HG03520 (cell line): ENCODE data around the gene NLRX1.
"Not testable (repeated sequence)": the region's sequence is repeated elsewhere in the genome, so short reads cannot be mapped to it uniquely, and the experiment has no call there.

Source experiments
- ATAC-seq: cut with Tn5 transposase; IDR thresholded peaks from one replicate; pipeline ENCODE4 v1.9.1; 2021; ENCODE audit warnings: mild to moderate bottlenecking, moderate library complexity; ENCODE audit not compliant: unreplicated experiment

NLRX1 gene

GRCh38 chr11:119168471-119169281 lies at the start of gene NLRX1:
TSS of gene NLRX1 (plus strand) at chr11:119168725. CDS start at chr11:119171404, 2,679 bp downstream.
- ATAC-seq = peak; percentile 81

GRCh38 chr11:119118946-119119345 lies 49.6 kb upstream of the NLRX1 start:
- ATAC-seq = no peak

- no peak for ATAC-seq
Observed at GRCh38 chr11:119120639-119121007, 47.9 kb upstream of the NLRX1 start.

- peak; percentile 95 for ATAC-seq
Observed at GRCh38 chr11:119121008-119121810, 47.3 kb upstream of the NLRX1 start, which contains the start of gene HINFP. TSS of gene HINFP (plus strand) at chr11:119121580. CDS start at chr11:119126945, 5,365 bp downstream.

- peak; percentile 8 for ATAC-seq
Observed at GRCh38 chr11:119121811-119122124, 46.8 kb upstream of the NLRX1 start.

GRCh38 chr11:119125821-119126220 lies 42.7 kb upstream of the NLRX1 start:
- no peak for ATAC-seq

- ATAC-seq = no peak
Observed at GRCh38 chr11:119126675-119127268, 41.8 kb upstream of the NLRX1 start.

GRCh38 chr11:119130662-119131061 lies 37.9 kb upstream of the NLRX1 start:
- no peak for ATAC-seq

- ATAC-seq = no peak
Observed at GRCh38 chr11:119134389-119134978, 34.0 kb upstream of the NLRX1 start.

- ATAC-seq = not testable (repeated sequence)
Observed at GRCh38 chr11:119139276-119139675, 29.2 kb upstream of the NLRX1 start.

- ATAC-seq = no peak
Observed at GRCh38 chr11:119144825-119145486, 23.6 kb upstream of the NLRX1 start.

GRCh38 chr11:119145551-119145950 lies 23.0 kb upstream of the NLRX1 start:
- no peak for ATAC-seq

GRCh38 chr11:119147604-119148333 lies 20.8 kb upstream of the NLRX1 start:
- no peak for ATAC-seq

- no peak for ATAC-seq
Observed at GRCh38 chr11:119148720-119149017, 19.9 kb upstream of the NLRX1 start.

GRCh38 chr11:119149018-119149785 lies 19.3 kb upstream of the NLRX1 start, which contains the start of gene ABCG4:
TSS of gene ABCG4 (plus strand) at chr11:119149052. CDS start at chr11:119149966, 914 bp downstream.
- ATAC-seq = no peak

- no peak for ATAC-seq
Observed at GRCh38 chr11:119149786-119150275, 18.7 kb upstream of the NLRX1 start.

- ATAC-seq = no peak
Observed at GRCh38 chr11:119152043-119152442, 16.5 kb upstream of the NLRX1 start.

- no peak for ATAC-seq
Observed at GRCh38 chr11:119152604-119153003, 15.9 kb upstream of the NLRX1 start.
